Loucy (cell line): Measurements from ENCODE around the gene MYBBP1A.

ENCODE experiments used
- H2AFZ ChIP-seq: fragments of 200-600 bp; sonication (generic); 2 replicates; pipeline ENCODE4 v1.6.0; 2016; ENCODE audit warnings: antibody characterized with exemption, mild to moderate bottlenecking, low read length, moderate library complexity
- H3F3A ChIP-seq: fragments of 200-600 bp; 2 replicates; pipeline ENCODE4 v1.6.0; 2016; ENCODE audit warnings: antibody characterized with exemption, low read depth, mild to moderate bottlenecking
- H3K27me3 ChIP-seq: fragments of 200-600 bp; sonication (generic); 2 replicates; pipeline ENCODE4 v1.6.1; 2014; ENCODE audit warnings: low read length, mild to moderate bottlenecking; ENCODE audit not compliant: insufficient read depth, poor library complexity, severe bottlenecking
- H3K36me3 ChIP-seq: fragments of 200-600 bp; sonication (generic); 2 replicates; pipeline ENCODE4 v1.6.1; 2016; ENCODE audit warnings: low read length; ENCODE audit not compliant: insufficient read depth
- H3K4me1 ChIP-seq: fragments of 200-600 bp; sonication (generic); 2 replicates; pipeline ENCODE4 v1.5.1; 2014; ENCODE audit warnings: low read length, mild to moderate bottlenecking; ENCODE audit not compliant: insufficient read depth, poor library complexity, severe bottlenecking
- H3K4me2 ChIP-seq: fragments of 200-600 bp; sonication (generic); 2 replicates; pipeline ENCODE4 v1.6.0; 2014; ENCODE audit warnings: antibody characterized with exemption, low read length, low read depth, mild to moderate bottlenecking; ENCODE audit not compliant: poor library complexity, severe bottlenecking
- H3K4me3 ChIP-seq: fragments of 200-600 bp; sonication (generic); 2 replicates; pipeline ENCODE4 v1.5.1; 2014; ENCODE audit warnings: low read length, mild to moderate bottlenecking, mixed read lengths; ENCODE audit not compliant: poor library complexity, severe bottlenecking
- H3K79me2 ChIP-seq: fragments of 200-600 bp; sonication (generic); 2 replicates; pipeline ENCODE4 v1.6.1; 2014; ENCODE audit warnings: low read length; ENCODE audit not compliant: insufficient read depth
- H3K9ac ChIP-seq: fragments of 200-600 bp; sonication (generic); 2 replicates; pipeline ENCODE4 v1.6.0; 2014; ENCODE audit warnings: mild to moderate bottlenecking, low read depth, low read length, moderate library complexity; ENCODE audit not compliant: poor library complexity, severe bottlenecking
- H3K9me2 ChIP-seq: fragments of 200-600 bp; sonication (generic); replicated peaks from 2 replicates; pipeline ENCODE4 v1.6.1; 2016; ENCODE audit warnings: low read depth, low read length, mixed read lengths
- H3K9me3 ChIP-seq: fragments of 200-600 bp; sonication (generic); 2 replicates; pipeline ENCODE4 v1.6.1; 2014; ENCODE audit warnings: mild to moderate bottlenecking, antibody characterized with exemption, low read length, low read depth; ENCODE audit not compliant: insufficient read depth
- H4K20me1 ChIP-seq: fragments of 200-600 bp; sonication (generic); 2 replicates; pipeline ENCODE4 v1.6.0; 2014; ENCODE audit warnings: antibody characterized with exemption, low read length, mild to moderate bottlenecking; ENCODE audit not compliant: insufficient read depth, poor library complexity, severe bottlenecking
- EZH2phosphoT487 ChIP-seq: fragments of 200-600 bp; IDR thresholded peaks from 2 replicates; pipeline ENCODE4 v1.6.1; 2018; ENCODE audit warnings: antibody characterized with exemption, mild to moderate bottlenecking, moderate library complexity, borderline replicate concordance
- TF ChIP-seq, protein P1 (sequence below): fragments of 200-600 bp; sonication (generic); conservative IDR thresholded peaks from 2 replicates; pipeline ENCODE4 v1.5.1; 2014; ENCODE audit warnings: mild to moderate bottlenecking, antibody characterized with exemption, low read length

The MYBBP1A gene

DNA sequence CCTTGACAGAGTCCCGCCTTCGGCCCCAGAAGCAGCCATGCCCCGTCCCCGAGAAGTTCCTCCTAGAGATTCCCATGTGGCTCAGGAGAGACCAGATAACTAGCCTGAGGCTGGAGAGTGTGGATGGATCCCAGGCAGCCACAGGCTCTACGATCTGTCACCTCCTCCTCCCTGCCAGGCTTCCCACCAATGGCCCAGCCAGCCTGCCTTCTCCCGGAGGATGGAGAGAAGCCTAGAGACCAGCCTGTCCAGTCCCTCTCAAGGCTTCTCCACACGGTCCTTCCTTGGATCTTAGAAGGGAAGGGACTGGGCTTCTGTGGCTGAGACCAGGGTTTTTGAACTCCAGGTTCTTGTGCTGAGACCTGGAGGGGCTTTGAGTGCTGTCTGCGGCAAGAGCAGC lies 27.5 kb upstream of the MYBBP1A start:
- Histone ChIP-seq H3K4me1 (no peaks in the 10 kb centered on the region), H3K79me2 (no peaks in the 10 kb centered on the region), H3K36me3 (no peaks in the 10 kb centered on the region), H3F3A (no peaks in the 10 kb centered on the region), H3K27me3 (no peaks in the 10 kb centered on the region), H3K9me3 (no peaks in the 10 kb centered on the region), H4K20me1 (no peaks in the 10 kb centered on the region), H3K9me2 (no peaks in the 10 kb centered on the region), H3K4me2 (no peak overlapping the region), H3K9ac (no peak overlapping the region), H2AFZ (no peak overlapping the region), H3K4me3 (no peak overlapping the region)
- TF ChIP-seq, protein P1, sequence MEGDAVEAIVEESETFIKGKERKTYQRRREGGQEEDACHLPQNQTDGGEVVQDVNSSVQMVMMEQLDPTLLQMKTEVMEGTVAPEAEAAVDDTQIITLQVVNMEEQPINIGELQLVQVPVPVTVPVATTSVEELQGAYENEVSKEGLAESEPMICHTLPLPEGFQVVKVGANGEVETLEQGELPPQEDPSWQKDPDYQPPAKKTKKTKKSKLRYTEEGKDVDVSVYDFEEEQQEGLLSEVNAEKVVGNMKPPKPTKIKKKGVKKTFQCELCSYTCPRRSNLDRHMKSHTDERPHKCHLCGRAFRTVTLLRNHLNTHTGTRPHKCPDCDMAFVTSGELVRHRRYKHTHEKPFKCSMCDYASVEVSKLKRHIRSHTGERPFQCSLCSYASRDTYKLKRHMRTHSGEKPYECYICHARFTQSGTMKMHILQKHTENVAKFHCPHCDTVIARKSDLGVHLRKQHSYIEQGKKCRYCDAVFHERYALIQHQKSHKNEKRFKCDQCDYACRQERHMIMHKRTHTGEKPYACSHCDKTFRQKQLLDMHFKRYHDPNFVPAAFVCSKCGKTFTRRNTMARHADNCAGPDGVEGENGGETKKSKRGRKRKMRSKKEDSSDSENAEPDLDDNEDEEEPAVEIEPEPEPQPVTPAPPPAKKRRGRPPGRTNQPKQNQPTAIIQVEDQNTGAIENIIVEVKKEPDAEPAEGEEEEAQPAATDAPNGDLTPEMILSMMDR = no peak
- TF ChIP-seq EZH2phosphoT487 = no peak

DNA sequence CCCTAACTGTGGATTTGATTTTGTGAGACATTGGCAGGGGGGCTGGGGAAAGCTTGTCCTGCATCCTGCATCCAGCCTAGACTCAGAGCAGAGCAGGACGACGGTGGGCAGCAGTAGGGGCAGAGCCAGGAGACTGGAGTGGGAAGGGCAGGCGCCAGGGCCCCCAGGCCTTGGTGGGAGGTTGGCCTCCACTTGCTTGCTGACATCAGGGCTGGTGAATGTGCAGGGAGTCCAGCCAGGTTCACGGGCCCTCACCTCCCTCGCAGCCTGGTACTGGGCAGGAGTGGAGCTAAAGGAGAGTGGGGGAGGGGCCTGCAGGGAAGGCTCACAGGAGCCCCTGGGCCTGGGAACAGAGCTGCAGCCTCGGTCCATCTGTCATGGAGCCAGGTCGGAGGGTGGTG lies 26.9 kb upstream of the MYBBP1A start:
- TF ChIP-seq, protein P1 = no peak
- no peak for TF ChIP-seq EZH2phosphoT487
- Histone ChIP-seq H3K9me3 (no peaks in the 10 kb centered on the region), H3K4me3 (no peak overlapping the region), H3F3A (no peaks in the 10 kb centered on the region), H3K4me1 (no peaks in the 10 kb centered on the region), H3K36me3 (no peaks in the 10 kb centered on the region), H4K20me1 (no peaks in the 10 kb centered on the region), H3K9ac (no peak overlapping the region), H3K27me3 (no peaks in the 10 kb centered on the region), H3K4me2 (no peak overlapping the region), H3K9me2 (no peaks in the 10 kb centered on the region), H2AFZ (no peak overlapping the region), H3K79me2 (no peaks in the 10 kb centered on the region)

DNA sequence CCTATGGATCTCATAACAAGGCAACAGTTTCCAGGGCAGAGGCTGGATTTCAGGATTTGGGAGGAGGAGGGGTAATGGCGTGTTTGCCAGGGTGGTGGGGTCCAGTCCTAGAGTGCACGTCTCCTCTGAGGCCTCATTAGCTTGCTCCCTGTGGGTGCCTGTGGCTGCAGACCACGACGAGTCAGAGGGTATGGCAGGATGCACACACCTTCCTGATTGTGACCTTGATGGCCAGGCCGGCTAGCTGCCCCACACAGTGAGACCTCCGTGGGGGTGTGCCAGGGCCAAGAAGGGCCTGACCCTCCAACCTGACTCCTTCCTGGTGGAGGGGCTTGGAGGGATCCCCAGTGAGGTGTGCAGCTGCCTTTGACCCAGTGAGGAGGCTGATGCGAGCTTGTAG lies 25.1 kb upstream of the MYBBP1A start:
- H3K4me1 ChIP-seq = no peaks in the 10 kb centered on the region
- no peaks in the 10 kb centered on the region for H3K36me3 ChIP-seq
- no peaks in the 10 kb centered on the region for H3K79me2 ChIP-seq
- H4K20me1 ChIP-seq = no peaks in the 10 kb centered on the region
- no peak overlapping the region for H3K4me2 ChIP-seq
- H3K27me3 ChIP-seq = no peaks in the 10 kb centered on the region
- TF ChIP-seq, protein P1 = no peak
- no peak for TF ChIP-seq EZH2phosphoT487
- H3K4me3 ChIP-seq = no peak overlapping the region
- no peaks in the 10 kb centered on the region for H3F3A ChIP-seq
- H2AFZ ChIP-seq = no peak overlapping the region
- no peaks in the 10 kb centered on the region for H3K9me3 ChIP-seq
- H3K9ac ChIP-seq = no peak overlapping the region
- no peaks in the 10 kb centered on the region for H3K9me2 ChIP-seq
